ENCODE results near the gene SPATA3.
"Not testable (repeated sequence)": the region's sequence is repeated elsewhere in the genome, so short reads cannot be mapped to it uniquely, and the experiment has no call there.

SPATA3 gene

DNA sequence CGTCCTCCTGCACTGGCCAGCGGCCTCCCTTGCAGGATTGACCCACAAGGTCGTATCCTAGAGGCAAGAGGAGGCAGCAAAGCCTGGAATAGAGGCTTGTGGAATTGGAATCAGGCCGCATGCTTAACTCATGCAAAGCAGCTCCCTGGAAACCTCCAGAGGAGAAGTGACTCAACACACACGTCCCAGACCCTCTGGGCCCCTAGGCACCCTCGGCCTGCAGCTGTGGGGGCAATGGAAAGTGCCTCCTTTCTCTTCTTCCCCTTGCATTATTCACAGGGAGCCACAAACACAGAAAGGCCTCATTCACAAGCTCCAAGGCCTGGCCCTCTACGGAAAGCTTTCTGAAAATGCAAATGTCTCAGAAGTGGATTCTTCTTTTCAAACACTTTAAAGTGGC is 19.6 kb downstream of the SPATA3 start:
- H3K36me3 ChIP-seq (ENCODE audit: insufficient read depth, low read depth, low read length) = no peaks in the 10 kb centered on the region
- H3K9me3 ChIP-seq (ENCODE audit: insufficient read depth, low read depth, low read length) = no peaks in the 10 kb centered on the region
- no peak overlapping the region for H3K9ac ChIP-seq (ENCODE audit: low read depth, low read length)
- no peak overlapping the region for H3K4me3 ChIP-seq (ENCODE audit: low read length)
- H3K27ac ChIP-seq (ENCODE audit: low read length) = no peak overlapping the region
- H3K4me1 ChIP-seq (ENCODE audit: insufficient read depth, low read length) = peaks cover 11% of the 10 kb centered on the region; the same call in 1 of the 2 replicates
- H3K27me3 ChIP-seq (ENCODE audit: insufficient read depth, low read length) = peaks cover 9% of the 10 kb centered on the region; the same call in 1 of the 2 replicates

DNA sequence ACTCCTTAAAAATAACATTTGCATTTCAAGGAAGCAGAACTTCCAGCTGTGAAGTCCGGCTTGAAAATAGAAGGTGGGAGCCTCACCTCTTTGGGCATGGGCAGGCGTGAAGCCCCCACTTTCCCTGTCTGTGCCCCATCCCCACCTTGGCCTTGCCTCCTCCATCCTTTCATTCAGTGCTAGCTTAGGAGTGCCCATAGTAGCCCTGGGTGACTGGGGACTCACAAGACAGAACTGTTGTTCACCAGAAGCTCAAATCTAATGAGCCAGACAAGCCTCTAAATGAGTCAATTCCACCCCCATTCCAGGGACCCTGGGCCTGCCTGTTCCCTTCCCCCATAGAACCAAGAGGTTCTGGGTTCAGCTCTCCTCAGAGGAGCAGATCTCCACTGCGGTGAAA is 20.0 kb downstream of the SPATA3 start:
- Histone ChIP-seq H3K4me1 (ENCODE audit: insufficient read depth, low read length) (peaks cover 11% of the 10 kb centered on the region; the same call in 1 of the 2 replicates), H3K27ac (ENCODE audit: low read length) (no peak overlapping the region), H3K27me3 (ENCODE audit: insufficient read depth, low read length) (peaks cover 9% of the 10 kb centered on the region; the same call in 1 of the 2 replicates), H3K4me3 (ENCODE audit: low read length) (no peak overlapping the region), H3K36me3 (ENCODE audit: insufficient read depth, low read depth, low read length) (no peaks in the 10 kb centered on the region), H3K9ac (ENCODE audit: low read depth, low read length) (no peak overlapping the region), H3K9me3 (ENCODE audit: insufficient read depth, low read depth, low read length) (no peaks in the 10 kb centered on the region)

DNA sequence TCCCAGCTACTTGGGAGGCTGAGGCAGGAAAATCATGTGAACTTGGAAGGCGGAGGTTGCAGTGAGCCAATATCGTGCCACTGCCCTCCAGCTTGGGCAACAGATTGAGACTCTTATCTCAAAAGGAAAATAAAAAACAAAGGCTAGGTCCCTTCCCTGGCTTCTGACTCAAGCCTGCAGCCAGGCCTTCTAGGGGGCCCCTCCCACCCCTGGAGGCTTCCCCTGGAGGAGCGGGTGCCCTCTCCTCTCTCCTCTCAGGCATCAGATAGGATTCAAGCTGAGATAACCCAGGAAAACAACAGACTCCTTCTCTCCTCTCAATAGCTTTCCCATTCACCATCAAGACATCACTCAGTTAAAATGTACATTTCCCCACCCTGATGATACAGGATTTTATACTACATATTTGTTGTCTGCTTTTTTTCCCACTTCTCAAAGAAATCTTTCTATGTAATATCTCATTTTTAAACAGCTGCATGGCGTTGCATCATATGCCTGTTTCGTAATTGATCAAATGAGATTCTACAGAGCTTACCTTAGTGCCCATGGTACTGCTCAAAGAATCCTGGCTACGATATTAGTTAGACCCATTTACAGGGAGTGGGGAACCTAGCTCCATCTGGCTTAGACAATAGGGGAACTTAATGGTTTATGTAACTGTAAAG is 20.8 kb downstream of the SPATA3 start:
- Histone ChIP-seq H3K27ac (ENCODE audit: low read length) (no peak overlapping the region), H3K9ac (ENCODE audit: low read depth, low read length) (no peak overlapping the region), H3K9me3 (ENCODE audit: insufficient read depth, low read depth, low read length) (no peaks in the 10 kb centered on the region), H3K4me3 (ENCODE audit: low read length) (no peak overlapping the region), H3K36me3 (ENCODE audit: insufficient read depth, low read depth, low read length) (no peaks in the 10 kb centered on the region), H3K27me3 (ENCODE audit: insufficient read depth, low read length) (peaks cover 9% of the 10 kb centered on the region; the same call in 1 of the 2 replicates), H3K4me1 (ENCODE audit: insufficient read depth, low read length) (peaks cover 11% of the 10 kb centered on the region; the same call in 1 of the 2 replicates)

DNA sequence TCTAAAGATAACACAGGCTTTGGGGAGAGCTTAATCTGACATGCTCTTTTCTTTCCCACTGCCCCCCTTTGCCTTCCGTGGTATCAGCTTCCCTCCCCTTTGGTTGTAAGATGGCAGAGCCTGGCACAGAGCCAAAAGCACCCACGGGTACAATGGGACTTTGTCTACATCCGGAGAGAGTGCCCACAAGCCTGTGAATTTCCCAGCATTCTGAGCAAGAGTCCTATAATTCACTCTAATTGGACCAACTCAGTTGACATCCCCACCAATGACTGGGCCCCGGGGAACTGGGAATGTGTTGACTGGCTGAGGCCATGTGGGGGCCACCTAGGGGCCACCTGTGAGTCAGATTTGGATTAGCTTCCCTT is 21.3 kb downstream of the SPATA3 start:
- Histone ChIP-seq H3K4me3 (ENCODE audit: low read length) (no peak overlapping the region), H3K36me3 (ENCODE audit: insufficient read depth, low read depth, low read length) (no peaks in the 10 kb centered on the region), H3K4me1 (ENCODE audit: insufficient read depth, low read length) (peaks cover 11% of the 10 kb centered on the region; the same call in 1 of the 2 replicates), H3K9me3 (ENCODE audit: insufficient read depth, low read depth, low read length) (no peaks in the 10 kb centered on the region), H3K27me3 (ENCODE audit: insufficient read depth, low read length) (peaks cover 9% of the 10 kb centered on the region; the same call in 1 of the 2 replicates), H3K27ac (ENCODE audit: low read length) (no peak overlapping the region), H3K9ac (ENCODE audit: low read depth, low read length) (no peak overlapping the region)

DNA sequence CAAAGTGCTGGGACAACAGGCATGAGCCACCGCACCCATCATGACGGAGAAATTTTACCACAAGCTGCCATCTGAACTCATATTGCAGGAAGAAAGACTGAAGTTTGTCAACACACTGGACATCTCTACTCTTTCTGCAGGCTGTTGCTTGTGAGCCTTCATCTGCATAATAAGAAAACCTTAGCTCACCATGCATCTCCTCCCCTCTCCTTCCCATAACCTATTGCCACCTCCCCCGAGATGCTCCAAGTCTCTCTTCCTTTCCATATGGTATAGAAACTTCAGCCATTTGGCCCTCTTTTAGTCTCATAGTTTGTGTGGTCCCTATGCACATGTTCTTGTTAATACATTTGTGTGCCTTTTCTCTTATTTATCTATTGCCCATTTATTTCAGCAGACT is 22.3 kb downstream of the SPATA3 start:
- Histone ChIP-seq H3K27me3 (ENCODE audit: insufficient read depth, low read length) (peaks cover 5% of the 10 kb centered on the region; the same call in 1 of the 2 replicates), H3K9me3 (ENCODE audit: insufficient read depth, low read depth, low read length) (no peaks in the 10 kb centered on the region), H3K27ac (ENCODE audit: low read length) (no peak overlapping the region), H3K9ac (ENCODE audit: low read depth, low read length) (no peak overlapping the region), H3K4me3 (ENCODE audit: low read length) (no peak overlapping the region), H3K4me1 (ENCODE audit: insufficient read depth, low read length) (peaks cover 11% of the 10 kb centered on the region; the same call in 1 of the 2 replicates), H3K36me3 (ENCODE audit: insufficient read depth, low read depth, low read length) (no peaks in the 10 kb centered on the region)

DNA sequence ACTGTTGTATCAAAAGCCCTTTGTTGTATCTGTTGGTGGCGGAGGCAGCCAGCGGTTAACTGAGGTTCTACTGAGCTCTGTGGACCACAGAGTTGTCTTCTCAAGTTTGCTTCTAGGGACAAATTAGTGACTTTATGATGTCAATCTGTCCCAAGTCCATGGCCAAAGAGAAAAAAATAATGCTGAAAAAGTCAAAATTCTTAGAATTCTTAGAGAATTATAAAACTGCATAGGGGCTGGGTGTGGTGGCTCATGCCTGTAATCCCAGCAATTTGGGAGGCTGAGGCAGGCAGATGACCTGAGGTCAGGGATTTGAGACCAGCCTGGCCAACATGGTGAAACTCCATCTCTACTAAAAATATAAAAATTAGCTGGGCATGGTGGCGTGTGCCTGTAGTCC is 29.1 kb downstream of the SPATA3 start:
- not testable (repeated sequence) for H3K27ac ChIP-seq (ENCODE audit: low read length); H3K27me3 ChIP-seq (ENCODE audit: insufficient read depth, low read length); H3K9ac ChIP-seq (ENCODE audit: low read depth, low read length); H3K4me1 ChIP-seq (ENCODE audit: insufficient read depth, low read length); H3K4me3 ChIP-seq (ENCODE audit: low read length); H3K9me3 ChIP-seq (ENCODE audit: insufficient read depth, low read depth, low read length); H3K36me3 ChIP-seq (ENCODE audit: insufficient read depth, low read depth, low read length)

DNA sequence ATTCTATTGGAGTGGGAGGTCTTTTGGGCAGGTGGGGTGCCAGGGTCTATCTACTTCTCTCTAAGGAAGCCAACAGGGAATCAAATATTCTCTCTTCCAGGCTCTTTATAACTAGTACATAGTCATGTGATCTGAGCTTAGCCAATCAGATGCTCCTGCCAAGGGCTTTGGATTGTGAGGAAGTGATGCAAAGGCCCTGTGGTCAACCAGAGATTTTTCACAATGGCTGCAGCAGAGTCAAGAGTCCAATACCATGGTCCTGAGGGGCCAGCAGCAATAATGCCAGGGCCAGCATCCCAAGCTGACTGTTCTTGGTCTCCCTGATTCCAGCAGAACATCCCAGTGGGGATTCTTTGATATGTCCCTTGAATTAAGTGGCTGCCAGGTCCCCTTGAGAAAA is 33.0 kb downstream of the SPATA3 start:
- no peak overlapping the region for H3K4me3 ChIP-seq (ENCODE audit: low read length)
- no peaks in the 10 kb centered on the region for H3K4me1 ChIP-seq (ENCODE audit: insufficient read depth, low read length)
- peaks cover 20% of the 10 kb centered on the region for H3K27me3 ChIP-seq (ENCODE audit: insufficient read depth, low read length)
- H3K9ac ChIP-seq (ENCODE audit: low read depth, low read length) = no peak overlapping the region
- no peaks in the 10 kb centered on the region for H3K36me3 ChIP-seq (ENCODE audit: insufficient read depth, low read depth, low read length)
- no peaks in the 10 kb centered on the region for H3K9me3 ChIP-seq (ENCODE audit: insufficient read depth, low read depth, low read length)
- H3K27ac ChIP-seq (ENCODE audit: low read length) = no peak overlapping the region

DNA sequence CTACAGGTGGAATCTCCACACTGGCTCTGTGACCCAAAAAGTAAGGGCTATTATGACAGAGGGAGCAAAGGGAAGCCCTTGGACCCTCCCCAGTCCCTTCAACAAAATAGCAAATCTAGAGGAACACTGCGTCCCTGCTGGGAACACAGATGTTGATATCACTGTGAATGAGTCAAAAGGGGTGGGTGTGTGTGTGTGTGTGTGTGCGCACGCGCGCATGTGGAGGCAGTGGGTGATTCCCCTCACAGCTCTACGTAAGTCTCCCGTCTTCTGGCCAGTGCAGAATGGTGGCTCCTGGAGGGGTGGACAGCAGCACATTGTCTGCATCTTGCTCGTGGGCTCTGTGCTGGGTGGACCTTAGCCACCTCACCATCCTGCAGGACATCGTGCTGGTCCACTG is 33.6 kb downstream of the SPATA3 start:
- no peak overlapping the region for H3K4me3 ChIP-seq (ENCODE audit: low read length)
- peaks cover 22% of the 10 kb centered on the region for H3K27me3 ChIP-seq (ENCODE audit: insufficient read depth, low read length)
- H3K9me3 ChIP-seq (ENCODE audit: insufficient read depth, low read depth, low read length) = no peaks in the 10 kb centered on the region
- no peak overlapping the region for H3K9ac ChIP-seq (ENCODE audit: low read depth, low read length)
- no peaks in the 10 kb centered on the region for H3K36me3 ChIP-seq (ENCODE audit: insufficient read depth, low read depth, low read length)
- no peaks in the 10 kb centered on the region for H3K4me1 ChIP-seq (ENCODE audit: insufficient read depth, low read length)
- H3K27ac ChIP-seq (ENCODE audit: low read length) = no peak overlapping the region

DNA sequence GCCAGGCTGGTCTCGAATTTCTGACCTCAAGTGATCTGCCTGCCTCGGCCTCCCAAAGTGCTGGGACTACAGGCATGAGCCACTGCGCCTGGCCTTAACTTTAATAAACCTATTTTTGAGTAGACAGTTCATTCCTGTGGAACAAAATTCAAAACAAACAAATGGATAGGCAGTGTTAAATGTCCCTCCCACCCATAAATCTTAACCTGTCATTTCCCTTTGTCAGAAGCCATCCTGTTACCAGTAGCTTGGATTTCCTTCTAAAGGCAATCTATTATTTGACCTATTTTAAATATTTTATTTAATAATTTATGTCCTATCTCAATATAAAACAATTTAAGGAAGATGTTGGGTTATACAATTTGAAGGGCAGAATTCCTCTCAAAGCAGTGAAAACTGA is 34.8 kb downstream of the SPATA3 start:
- H3K36me3 ChIP-seq (ENCODE audit: insufficient read depth, low read depth, low read length) = no peaks in the 10 kb centered on the region

DNA sequence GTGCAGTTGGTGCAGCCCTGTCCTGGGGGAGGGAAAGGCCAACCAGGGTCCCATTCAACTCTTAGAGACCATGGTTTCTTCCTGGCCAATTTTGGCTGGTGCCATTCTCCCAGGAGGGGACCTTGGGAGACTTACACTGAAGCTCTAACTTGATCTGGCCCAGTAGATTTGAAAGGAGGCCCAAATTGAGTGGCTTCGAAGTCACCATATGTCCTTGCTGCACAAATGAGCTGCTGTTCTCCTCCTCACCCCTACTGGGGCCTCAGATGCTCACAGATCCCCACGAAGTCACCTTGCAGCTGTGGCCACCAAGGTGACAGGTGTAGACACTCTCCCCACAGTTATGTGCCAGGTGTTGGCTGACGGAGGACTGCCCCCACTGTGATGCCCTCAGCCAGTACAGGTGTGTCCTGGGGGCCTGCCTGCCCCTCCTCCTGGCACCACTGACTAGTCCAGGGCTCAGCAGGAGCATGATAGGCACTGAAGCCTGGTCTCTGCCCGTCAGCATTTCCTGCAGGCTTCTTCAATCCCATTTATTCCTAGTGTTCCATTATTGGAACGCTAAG is 36.7 kb downstream of the SPATA3 start:
- Histone ChIP-seq H3K27ac (ENCODE audit: low read length) (no peak overlapping the region), H3K9me3 (ENCODE audit: insufficient read depth, low read depth, low read length) (no peaks in the 10 kb centered on the region), H3K4me3 (ENCODE audit: low read length) (no peak overlapping the region), H3K9ac (ENCODE audit: low read depth, low read length) (no peak overlapping the region), H3K4me1 (ENCODE audit: insufficient read depth, low read length) (no peaks in the 10 kb centered on the region), H3K27me3 (ENCODE audit: insufficient read depth, low read length) (peaks cover 50% of the 10 kb centered on the region), H3K36me3 (ENCODE audit: insufficient read depth, low read depth, low read length) (no peaks in the 10 kb centered on the region)

More for the DNA sequence above, 34.8 kb downstream of the SPATA3 start:
- H3K4me1 ChIP-seq (ENCODE audit: insufficient read depth, low read length) = no peaks in the 10 kb centered on the region
- no peak overlapping the region for H3K9ac ChIP-seq (ENCODE audit: low read depth, low read length)
- no peaks in the 10 kb centered on the region for H3K9me3 ChIP-seq (ENCODE audit: insufficient read depth, low read depth, low read length)
- peaks cover 34% of the 10 kb centered on the region for H3K27me3 ChIP-seq (ENCODE audit: insufficient read depth, low read length)
- H3K27ac ChIP-seq (ENCODE audit: low read length) = no peak overlapping the region
- no peak overlapping the region for H3K4me3 ChIP-seq (ENCODE audit: low read length)

DNA sequence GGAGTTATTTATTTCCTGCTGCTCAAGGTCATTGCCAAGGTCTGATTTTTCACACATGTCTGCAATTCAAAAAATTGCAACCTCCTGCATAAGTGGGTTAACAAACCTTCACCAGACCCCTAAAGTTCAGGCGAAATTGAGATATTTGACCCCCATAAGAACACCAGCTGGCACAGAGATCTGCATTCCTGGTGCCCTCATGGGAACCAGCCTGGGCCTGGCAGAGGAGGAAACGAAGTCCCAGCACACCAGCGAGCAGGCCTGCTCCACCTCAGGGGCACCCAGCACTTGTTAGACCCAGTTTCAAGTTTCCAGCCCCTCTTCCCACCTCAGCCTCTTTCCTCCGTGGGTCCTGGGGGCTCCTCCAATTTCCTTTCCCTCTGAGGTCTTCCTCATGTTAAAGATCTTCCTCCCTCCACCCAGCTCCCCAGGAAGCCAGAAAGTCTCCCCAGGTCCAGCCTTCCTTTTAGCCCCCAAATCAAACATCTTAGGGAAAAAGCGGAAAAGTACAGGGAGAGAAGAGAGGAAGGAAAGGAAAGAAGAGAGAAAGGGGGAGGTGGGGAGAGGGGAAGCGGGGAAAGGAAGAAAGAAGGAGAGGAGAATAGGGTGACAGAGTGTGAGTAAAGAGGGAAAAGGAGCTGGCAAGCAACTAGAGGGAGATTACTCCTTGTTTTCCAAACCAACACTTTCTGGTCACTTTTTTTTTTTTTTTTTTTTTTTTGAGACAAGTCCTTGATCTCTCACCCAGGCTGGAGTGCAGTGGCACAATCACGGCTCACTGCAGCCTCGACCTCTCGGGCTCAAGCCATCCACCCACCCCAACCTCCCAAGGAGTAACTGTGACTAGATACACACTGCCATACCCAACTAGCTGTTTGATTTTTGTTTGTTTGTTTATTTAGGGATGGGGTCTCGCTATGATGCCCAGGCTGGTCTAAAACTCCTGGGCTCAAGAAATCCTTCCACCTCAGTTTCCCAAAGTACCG is 37.5 kb downstream of the SPATA3 start:
- Histone ChIP-seq H3K27ac (ENCODE audit: low read length) (no peak overlapping the region), H3K36me3 (ENCODE audit: insufficient read depth, low read depth, low read length) (no peaks in the 10 kb centered on the region), H3K4me3 (ENCODE audit: low read length) (no peak overlapping the region), H3K9me3 (ENCODE audit: insufficient read depth, low read depth, low read length) (no peaks in the 10 kb centered on the region), H3K4me1 (ENCODE audit: insufficient read depth, low read length) (no peaks in the 10 kb centered on the region), H3K9ac (ENCODE audit: low read depth, low read length) (no peak overlapping the region), H3K27me3 (ENCODE audit: insufficient read depth, low read length) (peaks cover 55% of the 10 kb centered on the region)

Data from iPS-20b (cell line).